GM18907 (cell line): ENCODE measurements around the gene BMP7.
"Not testable (repeated sequence)": the region's sequence is repeated elsewhere in the genome, so short reads cannot be mapped to it uniquely, and the experiment has no call there.

Source experiments
- ATAC-seq: cut with Tn5 transposase; IDR thresholded peaks from one replicate; pipeline ENCODE4 v1.9.1; 2021; ENCODE audit warnings: mild to moderate bottlenecking, moderate library complexity; ENCODE audit not compliant: unreplicated experiment

The BMP7 gene

DNA sequence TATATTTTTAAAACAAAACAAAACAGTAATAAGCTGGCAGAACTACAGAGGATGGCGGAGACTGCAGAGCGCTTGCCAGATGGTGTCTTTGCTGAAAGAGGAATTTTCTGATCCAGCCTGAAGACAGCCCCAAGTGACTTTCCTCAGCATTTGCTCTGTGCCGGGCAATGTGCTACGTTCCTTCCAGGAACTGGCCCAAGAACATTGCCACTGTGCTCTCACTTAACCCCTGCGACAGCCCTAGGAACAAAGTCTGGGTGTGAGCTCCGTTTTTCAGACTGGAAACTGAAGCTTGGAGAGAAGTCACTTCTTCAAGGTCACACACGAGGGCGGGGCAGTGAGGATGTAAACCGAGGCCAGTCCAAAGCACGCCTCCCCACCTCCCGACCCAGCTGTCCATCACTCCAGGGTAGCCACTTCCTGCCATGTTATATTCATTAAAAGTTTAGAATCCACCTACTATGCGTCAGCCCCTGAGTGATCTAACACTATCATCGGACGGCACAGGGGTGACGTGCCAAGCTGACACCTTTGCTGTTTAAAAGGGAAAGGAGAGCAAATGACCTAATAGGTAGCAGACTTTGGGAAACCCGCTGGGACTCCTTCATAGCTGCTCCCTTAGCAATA lies 22.3 kb upstream of the BMP7 start:
- no peak for ATAC-seq

GRCh38 chr20:57287901-57288300 lies 21.5 kb upstream of the BMP7 start:
- ATAC-seq: no peak

- ATAC-seq: no peak
Measured at GRCh38 chr20:57287007-57287880, 20.8 kb upstream of the BMP7 start.

DNA sequence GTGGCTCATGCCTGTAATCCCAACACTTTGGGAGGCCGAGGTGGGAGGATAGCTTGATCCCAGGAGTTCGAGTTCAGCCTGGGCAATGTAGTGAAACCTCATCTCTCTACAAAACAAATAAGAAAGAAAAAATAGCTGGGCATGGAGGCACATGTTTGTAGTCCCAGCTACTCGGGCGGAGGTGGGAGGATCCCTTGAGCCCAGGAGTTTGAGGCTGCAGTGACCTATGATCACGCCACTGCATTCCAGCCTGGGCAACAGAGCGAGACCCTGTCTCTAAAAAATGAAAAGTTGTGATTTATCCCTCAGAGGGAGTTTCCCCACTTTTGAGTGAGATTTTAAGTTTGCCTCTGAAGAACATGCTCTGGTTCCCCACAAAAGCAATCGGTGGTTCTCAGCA lies 17.4 kb upstream of the BMP7 start:
- no peak for ATAC-seq

GRCh38 chr20:57282670-57283361 lies 16.4 kb upstream of the BMP7 start:
- no peak for ATAC-seq

DNA sequence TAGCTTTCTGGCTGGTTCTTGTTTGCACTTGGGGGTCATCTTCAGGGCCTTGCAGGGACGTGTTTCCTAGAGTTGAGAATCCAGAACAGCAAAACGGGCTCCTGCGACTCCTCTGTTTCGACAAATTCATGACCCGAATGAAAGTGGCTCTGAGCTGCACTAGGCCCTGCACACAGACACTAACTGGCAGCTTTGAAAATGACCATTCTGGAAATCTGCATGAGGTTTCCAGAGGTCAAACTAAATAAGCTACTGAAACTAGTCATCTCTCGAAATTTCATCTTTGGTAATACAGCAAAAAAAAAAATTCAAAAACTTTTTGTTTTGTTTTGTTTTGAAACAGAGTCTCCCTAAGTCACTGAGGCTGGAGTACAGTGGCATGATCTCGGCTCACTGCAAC lies 15.5 kb upstream of the BMP7 start:
- no peak for ATAC-seq

DNA sequence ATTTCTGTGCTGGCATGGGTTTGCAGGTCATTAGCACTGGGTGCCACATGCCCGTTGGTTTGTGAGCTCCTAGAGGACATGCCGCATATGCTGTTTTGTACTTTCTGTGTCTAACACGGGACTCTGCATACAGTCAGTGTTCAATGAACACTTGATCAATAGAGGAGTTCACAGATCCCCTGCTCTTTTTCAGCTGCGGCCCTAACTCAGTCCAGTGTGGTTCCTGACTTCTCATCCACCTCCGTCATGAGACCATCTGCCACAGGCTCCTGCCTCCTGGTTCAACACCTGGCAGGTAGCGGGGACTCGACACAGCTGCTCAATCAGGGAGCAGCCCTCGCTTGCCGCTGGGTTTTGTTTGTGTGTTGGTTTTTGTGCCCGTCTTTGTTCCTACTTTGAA lies 13.8 kb upstream of the BMP7 start:
- ATAC-seq: no peak

DNA sequence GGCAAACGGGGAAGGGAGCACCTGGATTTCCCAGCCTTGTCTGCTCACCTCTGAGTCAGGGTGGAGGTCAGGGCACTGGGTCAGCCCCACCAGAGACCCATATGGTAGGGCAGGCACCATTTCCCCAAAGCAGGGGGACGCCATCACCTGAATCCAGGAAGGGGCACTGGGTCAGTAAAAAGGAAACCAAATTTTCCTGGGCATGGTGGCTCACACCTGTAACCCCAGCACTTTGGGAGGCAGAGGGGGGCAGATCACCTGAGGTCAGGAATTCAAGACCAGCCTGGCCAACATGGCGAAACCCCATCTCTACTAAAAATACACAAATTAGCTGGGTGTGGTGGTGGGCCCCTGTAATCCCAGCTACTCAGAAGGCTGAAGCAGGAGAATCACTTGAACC lies 13.1 kb upstream of the BMP7 start:
- ATAC-seq: not testable (repeated sequence)

- ATAC-seq: no peak
Measured at GRCh38 chr20:57278457-57278856, 12.0 kb upstream of the BMP7 start.

DNA sequence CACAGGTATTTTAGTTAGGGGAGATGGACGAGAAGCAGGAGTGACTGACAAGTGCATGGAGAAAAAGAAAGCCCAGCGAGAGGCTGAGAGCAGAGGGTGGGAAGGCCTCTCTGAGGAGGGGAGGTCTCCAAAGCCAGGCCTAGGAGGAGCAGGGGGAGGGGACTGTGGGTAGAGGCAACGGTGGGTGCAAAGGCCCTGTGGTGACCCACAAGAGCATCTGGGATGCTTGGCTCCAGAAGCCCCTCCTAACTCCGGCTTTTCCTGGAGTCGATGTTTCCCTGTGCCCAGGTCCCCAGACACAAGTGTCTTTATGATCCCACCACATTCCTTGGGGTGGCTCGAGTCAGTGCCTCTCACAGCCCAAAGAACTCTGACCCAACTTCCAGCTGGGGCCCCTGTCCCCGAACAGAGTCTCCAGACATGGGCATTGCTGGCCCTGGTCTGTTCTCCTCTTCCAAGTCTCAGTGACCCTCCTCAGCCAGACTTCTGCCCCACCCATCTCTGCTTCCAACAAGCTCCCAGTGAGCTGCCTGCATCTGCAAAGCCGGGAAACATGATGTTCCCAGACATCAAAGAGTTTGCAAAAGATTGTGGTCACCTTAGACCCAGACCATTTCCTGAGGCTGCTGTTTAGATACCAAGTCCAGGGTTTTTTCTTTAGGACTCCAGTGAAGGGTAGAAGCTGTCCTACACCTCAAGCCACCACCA lies 11.1 kb upstream of the BMP7 start:
- ATAC-seq: no peak

DNA sequence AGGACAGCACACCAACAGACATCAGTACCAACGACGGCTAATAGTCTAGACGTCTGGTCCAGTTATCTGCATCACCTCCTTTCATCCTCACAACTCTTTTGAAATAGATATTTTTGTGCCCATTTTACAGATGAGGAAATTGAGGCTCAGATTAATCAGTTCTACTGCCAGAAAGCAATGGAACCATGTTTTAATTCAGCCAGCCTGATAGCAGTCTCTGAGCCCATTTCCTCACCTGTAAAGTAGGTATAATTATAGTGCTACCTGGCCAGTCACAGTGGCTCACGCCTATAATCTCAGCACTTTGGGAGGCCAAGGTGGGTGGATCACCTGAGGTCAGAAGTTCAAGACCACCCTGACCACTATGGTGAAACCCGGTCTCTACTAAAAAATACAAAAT lies 9.8 kb upstream of the BMP7 start:
- no peak for ATAC-seq

GRCh38 chr20:57275813-57276212 lies 9.4 kb upstream of the BMP7 start:
- ATAC-seq: no peak

- ATAC-seq: no peak
Measured at GRCh38 chr20:57275334-57275733, 8.9 kb upstream of the BMP7 start.

DNA sequence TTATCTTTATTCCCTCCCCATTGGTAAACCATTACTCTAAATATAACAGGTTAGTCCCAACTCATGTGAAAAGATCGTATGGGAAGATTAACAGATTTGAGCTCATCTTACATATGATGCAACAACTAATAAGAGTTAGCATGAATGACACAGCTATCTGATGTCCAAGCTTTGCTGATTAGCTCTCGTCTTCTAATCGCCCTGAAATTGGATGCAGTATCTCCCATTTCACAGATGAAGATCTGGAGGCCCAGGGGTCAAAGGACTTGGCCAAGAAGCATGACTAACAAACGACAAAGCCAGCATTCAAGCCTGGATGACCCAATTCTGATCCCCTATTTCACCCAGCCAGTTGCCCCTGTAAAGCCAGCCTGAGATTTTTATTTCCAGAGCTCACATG lies 8.4 kb upstream of the BMP7 start:
- ATAC-seq: no peak

GRCh38 chr20:57274299-57274698 lies 7.9 kb upstream of the BMP7 start:
- no peak for ATAC-seq

DNA sequence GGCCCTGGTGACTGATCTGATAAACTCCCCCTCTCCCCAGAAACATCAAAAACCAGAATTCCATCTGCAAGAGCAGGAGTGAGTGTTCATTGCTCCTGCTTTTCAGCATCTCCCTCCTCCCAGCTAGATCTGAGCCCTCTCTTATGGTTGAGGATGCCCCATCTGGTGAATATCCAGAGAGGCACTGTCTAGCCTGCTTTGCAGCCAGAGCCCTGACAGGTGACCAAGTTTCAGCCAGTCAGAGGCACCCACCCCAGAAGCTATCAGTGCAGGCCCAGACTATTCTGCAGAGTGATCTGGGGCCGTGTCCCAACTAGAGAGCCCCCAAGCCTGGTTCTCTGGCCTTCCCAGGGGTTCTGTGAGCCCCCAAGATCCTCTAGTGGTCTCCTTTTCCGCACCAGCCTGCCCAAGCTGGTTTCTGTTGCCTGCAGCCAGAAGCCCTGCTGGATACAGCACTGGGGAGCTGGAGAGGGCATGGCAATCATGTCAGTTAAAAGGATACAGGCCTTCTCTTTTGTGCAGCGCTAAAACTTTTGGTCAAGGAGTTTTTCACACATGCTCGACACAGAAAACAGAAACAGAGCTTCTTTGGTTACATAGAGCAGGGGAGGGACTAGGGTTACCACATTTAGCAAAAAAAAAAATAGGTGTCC lies 6.6 kb upstream of the BMP7 start:
- no peak for ATAC-seq

DNA sequence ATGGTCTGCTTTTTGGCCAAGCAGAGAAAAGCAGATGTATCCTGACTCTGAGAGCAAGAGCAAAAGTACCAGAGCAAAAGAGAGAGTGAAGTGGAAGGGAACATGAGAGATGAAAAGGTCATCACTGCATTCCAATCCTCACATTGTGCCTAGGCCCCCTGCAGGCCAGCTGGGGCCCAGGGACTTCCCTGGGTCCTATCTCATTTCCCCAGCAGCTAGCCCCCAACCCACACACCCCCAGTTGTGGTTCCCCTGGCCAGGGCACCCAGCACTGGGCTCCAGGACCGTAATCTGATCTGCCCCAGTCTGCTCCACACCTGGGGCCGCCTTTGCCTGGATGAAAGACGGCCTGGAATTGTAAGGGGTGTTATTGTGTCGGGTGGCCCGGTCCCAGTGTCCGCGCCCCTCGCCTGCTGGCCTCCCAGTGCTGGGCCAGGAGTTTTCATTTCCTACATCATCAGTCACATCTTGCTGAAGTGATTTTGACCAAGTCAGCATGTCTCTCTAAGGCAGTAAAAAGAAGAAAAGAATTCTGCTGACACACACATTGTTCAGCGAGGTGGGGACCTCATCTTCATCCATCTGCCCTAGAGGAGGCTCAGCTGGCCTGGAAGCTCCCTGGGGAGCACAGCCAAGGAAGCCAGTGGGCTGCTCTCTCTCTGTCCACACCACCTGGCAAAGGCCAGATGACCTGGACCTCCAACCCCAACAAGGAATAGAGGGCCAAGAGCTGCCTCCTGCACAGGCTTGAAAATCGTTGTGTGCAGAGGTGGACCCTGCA lies 4.0 kb upstream of the BMP7 start:
- no peak for ATAC-seq

DNA sequence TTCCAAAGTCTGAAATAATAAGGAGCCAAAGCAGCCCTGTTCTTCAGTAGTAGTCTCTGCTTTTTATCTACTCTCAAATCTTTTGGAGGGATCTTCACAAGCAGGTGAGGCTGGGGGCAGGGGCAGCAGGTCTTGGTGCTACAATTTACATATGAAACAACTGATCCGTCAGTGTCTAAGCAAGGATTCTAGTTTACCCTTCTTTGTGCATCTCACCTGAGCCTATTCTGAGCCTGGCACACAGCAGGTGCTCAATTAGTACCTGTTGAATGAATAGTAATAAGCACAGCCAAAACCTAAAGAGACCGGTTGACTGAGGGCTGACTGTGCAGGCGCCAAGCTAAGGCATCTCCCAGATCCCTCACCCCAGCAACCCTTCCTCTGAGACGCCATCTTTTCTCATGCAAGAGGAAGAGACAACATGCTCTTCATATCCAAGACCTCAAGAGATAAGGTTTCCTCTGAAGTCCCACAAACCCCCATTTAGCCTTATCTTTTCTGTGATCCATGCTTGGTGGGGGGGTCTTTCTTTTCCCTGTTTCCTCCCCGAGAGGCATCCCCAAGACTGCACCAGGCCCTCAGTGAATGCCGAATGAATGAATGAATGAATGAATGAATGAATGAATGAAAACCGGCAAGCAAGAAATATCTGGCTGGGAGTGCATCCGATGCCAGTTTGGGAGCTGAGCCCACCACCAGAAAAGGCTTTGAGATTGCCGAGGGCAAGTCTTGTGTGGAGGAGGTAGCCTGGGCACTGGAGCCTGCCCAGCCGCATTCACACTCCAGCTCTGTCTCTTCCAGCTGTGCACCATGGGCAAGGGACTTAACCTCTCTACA lies 2.9 kb upstream of the BMP7 start:
- no peak for ATAC-seq

DNA sequence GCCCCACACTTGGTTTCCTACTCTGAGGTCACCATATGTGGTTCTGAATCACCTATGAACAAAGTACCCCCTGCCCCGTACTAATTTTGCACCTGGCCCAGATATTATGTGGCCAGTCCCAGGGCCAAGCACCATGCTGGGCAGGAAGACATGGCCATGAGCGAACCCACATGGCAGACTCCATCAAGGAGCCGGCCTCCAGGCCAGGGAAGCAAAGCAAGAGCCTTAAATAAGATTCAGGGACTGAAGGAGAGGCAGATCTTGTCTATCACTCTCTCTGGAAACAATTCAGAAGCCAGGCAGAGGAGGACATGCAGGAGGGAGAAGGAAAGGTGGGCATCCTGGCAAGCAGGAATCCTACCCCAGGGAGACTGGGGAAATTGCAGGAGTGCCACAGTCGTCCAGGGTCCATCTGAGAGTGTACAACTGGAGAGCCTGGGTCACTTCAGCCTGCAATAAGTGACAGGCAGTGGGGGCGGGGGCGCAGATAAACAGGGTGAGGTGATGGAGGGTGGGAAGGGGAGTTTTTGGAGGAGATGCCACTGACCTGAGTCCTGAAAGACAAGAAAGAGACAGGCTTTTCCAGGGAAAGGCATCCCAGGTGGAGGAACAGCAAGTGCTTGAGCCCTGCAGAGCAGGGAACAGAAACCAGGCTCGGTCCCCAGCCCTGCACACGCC lies 2.1 kb upstream of the BMP7 start:
- no peak for ATAC-seq
